Measurements from ENCODE around the gene CST9L. TPM values are rescaled to one million over a fixed set of nuclear protein-coding genes. Genes with fewer than 3 reads are reported as not detected.

Gene CST9L
- total and polyA plus RNA-seq, 2 experiments from 2014 or later: not detected

DNA sequence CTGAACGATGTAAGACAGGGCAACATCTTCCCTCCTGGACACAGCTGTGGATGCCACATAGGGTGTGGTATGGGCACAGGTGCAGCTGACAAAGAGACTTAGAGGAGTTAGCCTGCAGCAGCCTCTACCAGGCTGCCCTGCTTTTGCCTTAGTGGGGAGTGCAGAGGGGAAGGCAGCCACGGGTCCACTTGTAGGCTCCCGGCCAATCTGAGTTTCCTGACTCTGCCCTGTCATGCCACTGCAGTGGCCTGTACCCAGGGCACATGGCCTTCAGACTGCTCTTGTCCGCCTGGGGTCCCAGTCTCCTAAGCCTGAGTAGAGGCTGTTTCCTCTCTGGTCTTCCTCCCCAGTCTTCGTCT is 17.1 kb upstream of the CST9L start:
- TF ChIP-seq EZH2phosphoT487 (IDR thresholded peaks at IDR 0.05; ENCODE audit: low read depth, severe bottlenecking, unreplicated experiment) (no peak), EZH2 (IDR thresholded peaks at IDR 0.05; ENCODE audit: borderline replicate concordance) (no peak)
- TF ChIP-seq, protein P1, sequence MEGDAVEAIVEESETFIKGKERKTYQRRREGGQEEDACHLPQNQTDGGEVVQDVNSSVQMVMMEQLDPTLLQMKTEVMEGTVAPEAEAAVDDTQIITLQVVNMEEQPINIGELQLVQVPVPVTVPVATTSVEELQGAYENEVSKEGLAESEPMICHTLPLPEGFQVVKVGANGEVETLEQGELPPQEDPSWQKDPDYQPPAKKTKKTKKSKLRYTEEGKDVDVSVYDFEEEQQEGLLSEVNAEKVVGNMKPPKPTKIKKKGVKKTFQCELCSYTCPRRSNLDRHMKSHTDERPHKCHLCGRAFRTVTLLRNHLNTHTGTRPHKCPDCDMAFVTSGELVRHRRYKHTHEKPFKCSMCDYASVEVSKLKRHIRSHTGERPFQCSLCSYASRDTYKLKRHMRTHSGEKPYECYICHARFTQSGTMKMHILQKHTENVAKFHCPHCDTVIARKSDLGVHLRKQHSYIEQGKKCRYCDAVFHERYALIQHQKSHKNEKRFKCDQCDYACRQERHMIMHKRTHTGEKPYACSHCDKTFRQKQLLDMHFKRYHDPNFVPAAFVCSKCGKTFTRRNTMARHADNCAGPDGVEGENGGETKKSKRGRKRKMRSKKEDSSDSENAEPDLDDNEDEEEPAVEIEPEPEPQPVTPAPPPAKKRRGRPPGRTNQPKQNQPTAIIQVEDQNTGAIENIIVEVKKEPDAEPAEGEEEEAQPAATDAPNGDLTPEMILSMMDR (IDR thresholded peaks at IDR 0.05; ENCODE audit: poor library complexity): no peak
- WGBS (ENCODE audit: low lambda C conversion rate, missing lambda C conversion rate): 94% methylated on average over 5 of the region's 5 CpGs
- H3K36me3 ChIP-seq (replicated peaks; ENCODE audit: insufficient read depth, low read depth): no peaks in the 10 kb centered on the region
- peak overlapping the region; percentile 39 for H3K27ac ChIP-seq
- DNase-seq (ENCODE audit: low spot score): peak; percentile 3
- H3K4me2 ChIP-seq: no peak overlapping the region
- no peaks in the 10 kb centered on the region for H3K9me2 ChIP-seq (replicated peaks; ENCODE audit: insufficient read depth)
- H3K4me3 ChIP-seq: no peak overlapping the region
- peaks cover 13% of the 10 kb centered on the region for H3K4me1 ChIP-seq (ENCODE audit: insufficient read depth)
- no peaks in the 10 kb centered on the region for H3K79me2 ChIP-seq
- H2AFZ ChIP-seq: no peak overlapping the region
- no peaks in the 10 kb centered on the region for H4K20me1 ChIP-seq (ENCODE audit: insufficient read depth, poor library complexity, severe bottlenecking)
- H3K9me3 ChIP-seq (ENCODE audit: low read depth): no peaks in the 10 kb centered on the region
- H3K27me3 ChIP-seq: no peaks in the 10 kb centered on the region

DNA sequence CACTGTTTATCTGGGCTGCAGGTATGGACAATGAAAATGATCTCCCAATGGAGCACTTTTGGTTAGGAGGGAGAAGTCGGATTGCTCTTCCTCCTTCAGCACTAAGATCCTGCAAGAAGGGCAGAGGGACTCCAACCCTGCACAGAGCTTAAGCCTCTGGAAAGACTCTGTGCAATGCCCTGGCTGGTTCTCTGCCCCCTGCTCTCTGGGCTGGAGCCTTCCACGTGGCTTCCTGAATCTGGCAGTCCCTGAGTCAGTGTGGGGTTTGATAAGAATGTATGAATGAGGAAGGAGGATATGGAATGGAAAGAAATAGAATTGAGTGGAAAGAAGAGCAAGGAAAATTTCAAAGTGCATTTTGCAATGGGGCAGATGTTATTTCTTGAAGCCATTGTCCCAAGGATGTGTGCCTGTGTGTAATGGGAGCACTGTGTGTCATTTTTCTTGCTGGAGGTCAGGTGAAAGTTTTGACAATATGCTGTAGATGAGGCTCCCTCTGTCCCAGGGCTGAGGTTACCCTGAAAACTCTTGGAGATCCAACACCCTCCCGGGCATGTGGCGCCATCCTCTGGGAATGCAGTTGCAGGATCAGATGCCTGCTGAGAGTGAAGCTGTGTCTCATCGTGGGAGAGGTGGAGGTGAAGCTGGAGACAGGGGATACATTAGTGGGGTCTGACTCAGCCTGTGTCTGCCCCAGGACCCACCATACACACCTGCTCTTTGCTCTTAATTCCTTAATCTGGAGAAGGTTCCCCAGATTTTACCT is 16.3 kb upstream of the CST9L start:
- Histone ChIP-seq H3K9me2 (replicated peaks; ENCODE audit: insufficient read depth) (no peaks in the 10 kb centered on the region), H4K20me1 (ENCODE audit: insufficient read depth, poor library complexity, severe bottlenecking) (no peaks in the 10 kb centered on the region), H3K4me2 (no peak overlapping the region), H3K79me2 (no peaks in the 10 kb centered on the region), H2AFZ (no peak overlapping the region), H3K36me3 (replicated peaks; ENCODE audit: insufficient read depth, low read depth) (no peaks in the 10 kb centered on the region), H3K9me3 (ENCODE audit: low read depth) (no peaks in the 10 kb centered on the region), H3K27ac (no peak overlapping the region), H3K27me3 (no peaks in the 10 kb centered on the region), H3K4me3 (no peak overlapping the region), H3K4me1 (ENCODE audit: insufficient read depth) (peaks cover 13% of the 10 kb centered on the region)
- WGBS (ENCODE audit: low lambda C conversion rate, missing lambda C conversion rate): 69% methylated on average over 5 of the region's 5 CpGs
- DNase-seq (ENCODE audit: low spot score): peak; percentile 12
- no peak for TF ChIP-seq EZH2 (IDR thresholded peaks at IDR 0.05; ENCODE audit: borderline replicate concordance)
- TF ChIP-seq, protein P1 (IDR thresholded peaks at IDR 0.05; ENCODE audit: poor library complexity): no peak
- no peak for TF ChIP-seq EZH2phosphoT487 (IDR thresholded peaks at IDR 0.05; ENCODE audit: low read depth, severe bottlenecking, unreplicated experiment)

DNA sequence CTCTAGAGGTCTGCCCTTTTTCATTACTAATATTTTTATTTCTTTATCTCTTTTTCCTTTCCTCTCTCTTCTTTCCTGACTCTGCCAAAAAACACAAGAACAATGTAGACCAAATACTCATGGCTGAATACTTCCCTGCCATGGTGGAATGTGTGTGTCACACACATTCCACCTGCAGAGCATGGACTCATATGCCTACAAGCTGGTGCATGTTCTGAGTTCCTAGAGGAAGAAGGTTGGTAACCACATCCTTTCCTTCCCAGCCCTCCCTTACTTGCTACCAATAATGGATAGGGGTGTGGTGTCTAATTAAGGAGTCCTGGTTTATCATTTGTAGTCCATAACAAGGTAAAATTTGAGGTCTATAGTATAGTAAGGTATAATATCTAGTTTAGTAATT is 15.2 kb upstream of the CST9L start:
- Histone ChIP-seq H3K9me3 (ENCODE audit: low read depth) (no peaks in the 10 kb centered on the region), H3K4me3 (no peak overlapping the region), H3K27ac (no peak overlapping the region), H3K27me3 (no peaks in the 10 kb centered on the region), H2AFZ (no peak overlapping the region), H3K36me3 (replicated peaks; ENCODE audit: insufficient read depth, low read depth) (no peaks in the 10 kb centered on the region), H3K9me2 (replicated peaks; ENCODE audit: insufficient read depth) (no peaks in the 10 kb centered on the region), H4K20me1 (ENCODE audit: insufficient read depth, poor library complexity, severe bottlenecking) (no peaks in the 10 kb centered on the region), H3K4me2 (no peak overlapping the region), H3K4me1 (ENCODE audit: insufficient read depth) (peaks cover 13% of the 10 kb centered on the region), H3K79me2 (no peaks in the 10 kb centered on the region)
- TF ChIP-seq EZH2phosphoT487 (IDR thresholded peaks at IDR 0.05; ENCODE audit: low read depth, severe bottlenecking, unreplicated experiment) (no peak), EZH2 (IDR thresholded peaks at IDR 0.05; ENCODE audit: borderline replicate concordance) (no peak)
- TF ChIP-seq, protein P1 (IDR thresholded peaks at IDR 0.05; ENCODE audit: poor library complexity): no peak
- DNase-seq (ENCODE audit: low spot score): no peak

Measured in hepatocyte (in vitro differentiated cells).